BJ (cell line): Measurements from ENCODE around the gene SMYD2. TPM values are rescaled to one million over a fixed set of nuclear protein-coding genes. Genes with fewer than 3 reads are reported as not detected.

Source experiments
- CTCF ChIA-PET: fragments of 350-600 bp; formaldehyde crosslinking; extraction: SDS; loops from one replicate; lab custom pipeline; 2021; ENCODE audit warnings: antibody characterized with exemption, inconsistent platforms; lab: Yijun Ruan, JAX
- POLR2A ChIA-PET: fragments of 300-600 bp; sonication (Branson Sonifier 250); formaldehyde crosslinking; extraction: SDS; loops from one replicate; lab custom pipeline; 2021; ENCODE audit warnings: antibody characterized with exemption; lab: Charles Lee
- DNase-seq: peaks from one replicate; pipeline ENCODE4 v3.0.0-alpha.2; 2011; ENCODE audit warnings: low read depth
- H3K27me3 ChIP-seq: 2 replicates; pipeline ENCODE4 v1.6.0; 2011; ENCODE audit warnings: low read length; ENCODE audit not compliant: control insufficient read depth, insufficient read depth
- H3K36me3 ChIP-seq: 2 replicates; pipeline ENCODE4 v1.5.1; 2011; ENCODE audit warnings: low read length; ENCODE audit not compliant: control insufficient read depth, insufficient read depth
- H3K4me3 ChIP-seq: 2 replicates; pipeline ENCODE4 v1.5.1; 2011; ENCODE audit warnings: low read depth, mild to moderate bottlenecking, control low read depth, low read length
- CTCF ChIP-seq: IDR thresholded peaks from 2 replicates; pipeline ENCODE4 v1.5.1; 2011; ENCODE audit warnings: low read depth, mild to moderate bottlenecking, control low read depth, inconsistent platforms, low read length, moderate library complexity; ENCODE audit not compliant: insufficient read depth
- polyA plus RNA-seq: library from polyadenylated mRNA; depleted of rRNA; stranded (reverse); fragments of >200 nt; gene quantifications from 2 replicates; pipeline ENCODE4 v1.2.3, GENCODE V29; 2011

Gene SMYD2
- polyA plus RNA-seq, 1 experiment = 41.5 TPM

- Histone ChIP-seq H3K4me3 (no peak overlapping the region), H3K36me3 (peaks cover 4% of the 10 kb centered on the region), H3K27me3 (no peaks in the 10 kb centered on the region)
- TF ChIP-seq CTCF = no peak
- no peak for DNase-seq
- POLR2A ChIA-PET = no interaction called here
- CTCF ChIA-PET = interaction anchor here (0.6 to 12.1 kb wide), 4 partner anchors 8 to 112 kb away, joined by 3 to 122 read pairs (median 24); no protein-coding TSS in a partner anchor
These were observed 40.9 kb downstream of the SMYD2 start for GRCh38 chr1:214321705-214322453.

GRCh38 chr1:214324896-214325800 is 44.2 kb downstream of the SMYD2 start:
- ChIA-PET CTCF (interaction anchor here (1.4 to 10.2 kb wide), 4 partner anchors 8 to 111 kb away, joined by 3 to 285 read pairs (median 138); no protein-coding TSS in a partner anchor), POLR2A (no interaction called here)
- no peak for TF ChIP-seq CTCF
- no peak for DNase-seq
- no peak overlapping the region for H3K4me3 ChIP-seq
- H3K27me3 ChIP-seq = no peaks in the 10 kb centered on the region
- H3K36me3 ChIP-seq = peaks cover 3% of the 10 kb centered on the region; the same call in 1 of the 2 replicates

- ChIA-PET POLR2A (no interaction called here), CTCF (interaction anchor here (0.6 to 14.5 kb wide), 8 partner anchors 10 to 261 kb away, joined by 3 to 473 read pairs (median 80); no protein-coding TSS in a partner anchor)
- Histone ChIP-seq H3K4me3 (no peak overlapping the region), H3K27me3 (no peaks in the 10 kb centered on the region), H3K36me3 (peaks cover 3% of the 10 kb centered on the region; the same call in 1 of the 2 replicates)
- TF ChIP-seq CTCF = no peak
- no peak for DNase-seq
These were observed 45.4 kb downstream of the SMYD2 start for GRCh38 chr1:214326406-214326805.

GRCh38 chr1:214327514-214327913 is 46.6 kb downstream of the SMYD2 start:
- POLR2A ChIA-PET = no interaction called here
- no peak for DNase-seq

More at GRCh38 chr1:214327514-214327913, 46.6 kb downstream of the SMYD2 start:
- TF ChIP-seq CTCF = no peak
- Histone ChIP-seq H3K27me3 (no peaks in the 10 kb centered on the region), H3K4me3 (no peak overlapping the region), H3K36me3 (peaks cover 3% of the 10 kb centered on the region; the same call in 1 of the 2 replicates)
- CTCF ChIA-PET = interaction anchor here (1.2 to 14.5 kb wide), 20 partner anchors 11 to 312 kb away, joined by 3 to 473 read pairs (median 10); no protein-coding TSS in a partner anchor
